H1 (cell line): Measurements from ENCODE around the gene IL36A. TPM values are rescaled to one million over a fixed set of nuclear protein-coding genes. Genes with fewer than 3 reads are reported as not detected.

Source experiments
- BRCA1 ChIP-seq: IDR thresholded peaks from 2 replicates; pipeline ENCODE4 v1.6.1; 2012; ENCODE audit warnings: low read depth, low read length, improper control_type of control experiment
- CTCF ChIP-seq, 3 experiments: IDR thresholded peaks; 1 replicate in 2 of 3; 2 replicates in 1 of 3; pipeline versions ENCODE4 v1.5.1 to v1.6.1; 2011; ENCODE audit warnings: low read length in 3 of 3, mild to moderate bottlenecking in 3 of 3, inconsistent platforms in 2 of 3, low read depth in 1 of 3, moderate library complexity in 1 of 3; ENCODE audit not compliant: insufficient read depth in 1 of 3; ENCODE audit errors: control extremely low read depth in 1 of 3
- EGR1 ChIP-seq: IDR thresholded peaks from 2 replicates; pipeline ENCODE4 v1.6.1; 2011; ENCODE audit warnings: low read depth, low read length, borderline replicate concordance
- HDAC6 ChIP-seq: IDR thresholded peaks from one replicate; pipeline ENCODE4 v1.7.1; 2012; ENCODE audit warnings: low read depth, mild to moderate bottlenecking, inconsistent platforms, low read length, moderate library complexity
- POLR2A ChIP-seq, 2 experiments: IDR thresholded peaks; 1 replicate in 1 of 2; 2 replicates in 1 of 2; pipeline ENCODE4 v1.6.1; 2011; ENCODE audit warnings: low read depth in 2 of 2, low read length in 2 of 2, mild to moderate bottlenecking in 2 of 2; ENCODE audit errors: control extremely low read depth in 1 of 2
- RBBP5 ChIP-seq: IDR thresholded peaks from 2 replicates; pipeline ENCODE4 v1.7.1; 2012; ENCODE audit warnings: low read depth, mild to moderate bottlenecking, inconsistent platforms, low read length, moderate library complexity, borderline replicate concordance
- USF2 ChIP-seq: IDR thresholded peaks from 2 replicates; pipeline ENCODE4 v1.6.1; 2011; ENCODE audit warnings: low read length, improper control_type of control experiment
- polyA plus RNA-seq, 7 experiments: library from polyadenylated mRNA; depleted of rRNA in 3 of 7; stranded (reverse) in 5 of 7; unstranded in 2 of 7; fragments of >200 nt in 5 of 7; fragments of 200-250 nt in 2 of 7; gene quantifications; 1 replicate in 5 of 7; 2 replicates in 1 of 7; 4 replicates in 1 of 7; pipeline versions ENCODE4 v1.2.1 to v1.2.3, GENCODE V29; 2011 to 2013; ENCODE audit warnings: missing spikeins in 2 of 7, mixed read lengths in 2 of 7
- total RNA-seq: library from RNA; stranded (reverse); fragmentation: NEBNext Ultra II Directional; extraction: Animal tissue kit (Norgen Biotek cat#: 25700); gene quantifications from 2 replicates; pipeline ENCODE4 v1.2.1, GENCODE V29; 2021

IL36A gene
- total and polyA plus RNA-seq, 2 of the 8 experiments (the other 6 are each of a cell fraction or from before 2014, with no cell fraction given): not detected

- no peak for TF ChIP-seq USF2
- TF ChIP-seq HDAC6: no peak
- no peak for TF ChIP-seq RBBP5
- TF ChIP-seq EGR1: no peak
- TF ChIP-seq POLR2A (IDR thresholded peaks at IDR 0.05; ENCODE audit: control extremely low read depth in 1 of 2, low read depth in 2 of 2, low read length in 2 of 2): no peak
- no peak for TF ChIP-seq BRCA1
- TF ChIP-seq CTCF (IDR thresholded peaks at IDR 0.05; ENCODE audit: control extremely low read depth in 1 of 3, insufficient read depth in 1 of 3, low read depth in 1 of 3, low read length in 3 of 3): no peak
Measured at GRCh38 chr2:113052396-113052917, 47.2 kb downstream of the IL36A start, which contains the start of gene IL36B (continued).
